ENCODE measurements around the gene CACNA1C. TPM values are rescaled to one million over a fixed set of nuclear protein-coding genes. Genes with fewer than 3 reads are reported as not detected.

Gene CACNA1C
- total RNA-seq, 4 donors from 2014 or later = 44.1 to 104 (median 49.4) TPM

DNA sequence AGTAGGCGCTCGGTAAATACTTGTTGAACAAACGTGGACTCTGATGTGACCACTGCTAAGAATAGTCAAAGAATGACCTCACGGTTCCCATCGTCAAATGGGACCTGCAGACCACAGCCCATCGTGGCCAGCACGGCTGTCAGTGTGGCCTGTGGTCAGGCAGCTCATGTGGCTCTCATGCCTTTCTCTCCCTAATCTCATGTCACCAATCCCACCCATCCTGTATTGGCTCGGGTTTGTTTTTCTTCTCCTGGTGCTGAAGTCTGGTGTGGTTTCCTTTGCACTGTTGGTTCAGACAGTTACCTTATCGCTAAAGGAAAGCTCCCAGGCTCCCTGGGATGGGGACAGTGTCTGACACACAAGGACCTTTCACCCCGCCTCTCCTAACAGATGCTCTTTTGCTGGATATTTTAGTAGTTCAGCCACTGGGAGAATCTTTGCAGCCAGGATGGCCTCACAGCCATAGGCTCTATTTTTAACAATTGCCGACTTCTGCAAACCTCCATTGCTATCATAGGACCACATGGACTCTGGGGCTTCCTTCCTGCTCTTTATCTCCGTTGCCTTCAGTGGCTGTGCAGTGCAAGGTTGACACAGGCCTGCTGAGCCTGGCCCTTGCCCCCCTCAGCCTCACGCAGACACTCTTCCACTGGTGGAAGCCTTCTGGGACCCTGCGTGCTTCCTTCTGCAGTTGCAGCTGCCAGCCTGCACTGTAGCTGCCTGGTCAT, 448.8 kb downstream of the CACNA1C start:
- peaks cover 0 to 24% (median 3%) of the 10 kb centered on the region in 4 donors for H3K4me1 ChIP-seq
- H3K27me3 ChIP-seq = no peaks in the 10 kb centered on the region
- intact Hi-C loops (cut with DNase I) = no loop called here
- peak overlapping the region in 2 of 4 donors; percentile 3 to 44 for H3K27ac ChIP-seq (replicated peaks in 1 of 4)
- DNase-seq (ENCODE audit: extremely low spot score) = no peak
- no peak for TF ChIP-seq POLR2A (IDR thresholded peaks at IDR 0.05; ENCODE audit: low read depth)
- TF ChIP-seq, protein P1, sequence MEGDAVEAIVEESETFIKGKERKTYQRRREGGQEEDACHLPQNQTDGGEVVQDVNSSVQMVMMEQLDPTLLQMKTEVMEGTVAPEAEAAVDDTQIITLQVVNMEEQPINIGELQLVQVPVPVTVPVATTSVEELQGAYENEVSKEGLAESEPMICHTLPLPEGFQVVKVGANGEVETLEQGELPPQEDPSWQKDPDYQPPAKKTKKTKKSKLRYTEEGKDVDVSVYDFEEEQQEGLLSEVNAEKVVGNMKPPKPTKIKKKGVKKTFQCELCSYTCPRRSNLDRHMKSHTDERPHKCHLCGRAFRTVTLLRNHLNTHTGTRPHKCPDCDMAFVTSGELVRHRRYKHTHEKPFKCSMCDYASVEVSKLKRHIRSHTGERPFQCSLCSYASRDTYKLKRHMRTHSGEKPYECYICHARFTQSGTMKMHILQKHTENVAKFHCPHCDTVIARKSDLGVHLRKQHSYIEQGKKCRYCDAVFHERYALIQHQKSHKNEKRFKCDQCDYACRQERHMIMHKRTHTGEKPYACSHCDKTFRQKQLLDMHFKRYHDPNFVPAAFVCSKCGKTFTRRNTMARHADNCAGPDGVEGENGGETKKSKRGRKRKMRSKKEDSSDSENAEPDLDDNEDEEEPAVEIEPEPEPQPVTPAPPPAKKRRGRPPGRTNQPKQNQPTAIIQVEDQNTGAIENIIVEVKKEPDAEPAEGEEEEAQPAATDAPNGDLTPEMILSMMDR (IDR thresholded peaks at IDR 0.05) = no peak
- no peak for TF ChIP-seq POLR2AphosphoS5 (IDR thresholded peaks at IDR 0.05)
- no peak for TF ChIP-seq EP300 (IDR thresholded peaks at IDR 0.05)
- 65% methylated on average over 14 of the region's 14 CpGs for WGBS
- peaks cover 0 to 58% (median 25%) of the 10 kb centered on the region in 4 donors for H3K36me3 ChIP-seq
- H3K9me3 ChIP-seq = no peaks in the 10 kb centered on the region
- no peak overlapping the region for H3K4me3 ChIP-seq

DNA sequence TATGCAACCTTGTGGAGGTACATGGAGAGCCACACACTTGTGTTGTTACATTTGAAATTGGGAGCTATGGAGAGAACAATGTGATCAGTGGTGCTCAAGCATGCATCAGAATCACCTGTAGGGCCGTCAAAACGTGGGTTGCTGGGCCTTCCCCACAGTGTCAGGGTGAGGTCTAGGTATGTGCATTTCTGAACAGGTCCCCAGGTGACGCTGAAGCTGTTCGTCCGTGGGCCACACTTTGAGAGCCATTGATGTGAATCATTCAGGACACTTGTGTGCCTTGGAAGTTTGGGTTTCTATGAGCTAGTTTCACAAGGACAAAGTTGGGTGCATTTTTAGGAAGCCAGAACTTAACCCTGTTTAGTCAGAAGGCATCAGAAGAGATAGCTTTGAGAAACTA, 450.2 kb downstream of the CACNA1C start:
- WGBS = 84% methylated on average over 5 of the region's 5 CpGs
- Histone ChIP-seq H3K27me3 (no peaks in the 10 kb centered on the region), H3K4me3 (no peak overlapping the region), H3K27ac (replicated peaks in 1 of 4) (no peak overlapping the region), H3K4me1 (peaks cover 0 to 24% (median 3%) of the 10 kb centered on the region in 4 donors), H3K36me3 (peaks cover 0 to 62% (median 32%) of the 10 kb centered on the region in 4 donors), H3K9me3 (no peaks in the 10 kb centered on the region)
- intact Hi-C loops (cut with DNase I) = no loop called here
- DNase-seq (ENCODE audit: extremely low spot score) = no peak
- no peak for TF ChIP-seq EP300 (IDR thresholded peaks at IDR 0.05)
- TF ChIP-seq POLR2AphosphoS5 (IDR thresholded peaks at IDR 0.05) = no peak
- TF ChIP-seq, protein P1 (IDR thresholded peaks at IDR 0.05) = no peak
- no peak for TF ChIP-seq POLR2A (IDR thresholded peaks at IDR 0.05; ENCODE audit: low read depth)

DNA sequence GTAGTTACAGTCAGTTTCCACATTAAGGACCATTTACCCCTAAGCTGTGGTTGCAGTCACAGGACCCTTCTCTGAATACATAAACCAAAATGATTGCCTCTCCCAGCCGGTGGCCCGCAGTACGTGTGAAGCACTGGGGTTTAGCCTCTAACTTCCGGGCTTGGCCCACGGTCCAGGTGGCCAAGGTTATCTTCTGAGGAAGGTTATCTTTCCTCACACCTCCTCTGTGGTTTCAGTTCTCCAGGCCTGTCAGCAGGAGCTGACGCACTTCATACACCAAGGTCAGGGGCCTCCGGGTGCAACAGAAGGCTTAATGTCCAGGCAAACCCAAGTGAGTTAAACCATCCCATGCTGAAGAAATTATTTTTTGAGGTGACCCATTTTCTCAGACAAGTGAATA, 451.0 kb downstream of the CACNA1C start:
- peaks cover 0 to 24% (median 3%) of the 10 kb centered on the region in 4 donors for H3K4me1 ChIP-seq
- H3K36me3 ChIP-seq = peaks cover 0 to 56% (median 32%) of the 10 kb centered on the region in 4 donors
- H3K4me3 ChIP-seq = no peak overlapping the region
- TF ChIP-seq POLR2A (IDR thresholded peaks at IDR 0.05; ENCODE audit: low read depth) (no peak), EP300 (IDR thresholded peaks at IDR 0.05) (no peak)
- no peak overlapping the region for H3K27ac ChIP-seq (replicated peaks in 1 of 4)
- DNase-seq (ENCODE audit: extremely low spot score) = no peak
- H3K9me3 ChIP-seq = no peaks in the 10 kb centered on the region
- WGBS = 88% methylated on average over 6 of the region's 7 CpGs
- intact Hi-C loops (cut with DNase I) = no loop called here
- no peaks in the 10 kb centered on the region for H3K27me3 ChIP-seq

DNA sequence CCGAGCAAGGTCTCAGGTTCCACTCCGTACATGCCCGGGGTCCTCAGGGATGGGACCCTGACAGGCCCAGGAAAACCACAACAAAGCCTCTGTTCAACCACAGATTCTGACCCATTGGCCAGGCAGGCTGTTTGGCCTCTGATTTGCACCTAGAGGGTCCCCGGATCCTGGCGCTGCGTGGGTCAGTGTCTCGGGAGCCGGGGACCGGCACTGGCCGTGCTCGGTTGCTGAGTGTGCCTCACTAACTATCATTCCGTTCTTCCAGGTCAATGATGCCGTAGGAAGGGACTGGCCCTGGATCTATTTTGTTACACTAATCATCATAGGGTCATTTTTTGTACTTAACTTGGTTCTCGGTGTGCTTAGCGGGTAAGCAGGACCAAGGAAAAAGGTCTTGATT, 451.8 kb downstream of the CACNA1C start:
- DNase-seq (ENCODE audit: extremely low spot score) = no peak
- H3K4me3 ChIP-seq = no peak overlapping the region
- H3K36me3 ChIP-seq = peaks cover 0 to 57% (median 34%) of the 10 kb centered on the region in 4 donors
- no peaks in the 10 kb centered on the region for H3K27me3 ChIP-seq
- TF ChIP-seq EP300 (IDR thresholded peaks at IDR 0.05) = no peak
- TF ChIP-seq, protein P1 (IDR thresholded peaks at IDR 0.05) = no peak
- no peak for TF ChIP-seq POLR2A (IDR thresholded peaks at IDR 0.05; ENCODE audit: low read depth)
- TF ChIP-seq POLR2AphosphoS5 (IDR thresholded peaks at IDR 0.05) = no peak
- no peak overlapping the region for H3K27ac ChIP-seq (replicated peaks in 1 of 4)
- peaks cover 0 to 25% (median 3%) of the 10 kb centered on the region in 4 donors for H3K4me1 ChIP-seq
- no peaks in the 10 kb centered on the region for H3K9me3 ChIP-seq
- intact Hi-C loops (cut with DNase I) = no loop called here
- 100% methylated on average over 10 of the region's 15 CpGs for WGBS

DNA sequence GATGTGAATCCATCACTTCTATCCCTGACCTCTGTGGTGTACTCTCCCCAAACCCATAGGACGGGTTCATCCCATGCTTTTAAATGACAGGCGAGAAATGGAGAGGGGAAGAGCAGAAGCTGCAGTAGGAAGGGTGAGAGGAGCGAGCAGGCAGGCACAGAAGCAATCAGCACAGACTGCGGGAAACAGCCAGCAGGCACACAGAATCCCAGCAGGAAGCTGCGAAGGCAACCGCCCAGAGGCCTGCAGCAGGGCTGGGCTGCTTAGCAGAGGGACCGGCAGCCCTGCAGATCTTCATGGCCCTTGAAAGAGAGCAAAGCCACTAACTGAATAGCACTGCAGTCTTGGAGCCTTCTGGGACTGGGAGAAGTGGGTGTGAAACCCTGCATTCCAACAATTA, 455.0 kb downstream of the CACNA1C start:
- peaks cover 0 to 45% (median 34%) of the 10 kb centered on the region in 4 donors for H3K36me3 ChIP-seq
- 79% methylated on average over 7 of the region's 7 CpGs for WGBS
- no peaks in the 10 kb centered on the region for H3K27me3 ChIP-seq
- TF ChIP-seq POLR2A (IDR thresholded peaks at IDR 0.05; ENCODE audit: low read depth) (no peak), POLR2AphosphoS5 (IDR thresholded peaks at IDR 0.05) (no peak), EP300 (IDR thresholded peaks at IDR 0.05) (no peak)
- TF ChIP-seq, protein P1 (IDR thresholded peaks at IDR 0.05) = no peak
- DNase-seq (ENCODE audit: extremely low spot score) = no peak
- intact Hi-C loops (cut with DNase I) = no loop called here
- H3K27ac ChIP-seq (replicated peaks in 1 of 4) = no peak overlapping the region
- no peaks in the 10 kb centered on the region for H3K9me3 ChIP-seq
- H3K4me1 ChIP-seq = peaks cover 0 to 10% (median 0%) of the 10 kb centered on the region in 4 donors
- no peak overlapping the region for H3K4me3 ChIP-seq
